HG03066 (cell line): Measurements from ENCODE around the gene CKAP4.
A peak's percentile ranks its signal among the peaks of the same experiment; 100 is the strongest.

Experiments used
- ATAC-seq: cut with Tn5 transposase; IDR thresholded peaks from one replicate; pipeline ENCODE4 v1.9.1; 2021; ENCODE audit warnings: low read depth; ENCODE audit not compliant: unreplicated experiment

CKAP4 gene

DNA sequence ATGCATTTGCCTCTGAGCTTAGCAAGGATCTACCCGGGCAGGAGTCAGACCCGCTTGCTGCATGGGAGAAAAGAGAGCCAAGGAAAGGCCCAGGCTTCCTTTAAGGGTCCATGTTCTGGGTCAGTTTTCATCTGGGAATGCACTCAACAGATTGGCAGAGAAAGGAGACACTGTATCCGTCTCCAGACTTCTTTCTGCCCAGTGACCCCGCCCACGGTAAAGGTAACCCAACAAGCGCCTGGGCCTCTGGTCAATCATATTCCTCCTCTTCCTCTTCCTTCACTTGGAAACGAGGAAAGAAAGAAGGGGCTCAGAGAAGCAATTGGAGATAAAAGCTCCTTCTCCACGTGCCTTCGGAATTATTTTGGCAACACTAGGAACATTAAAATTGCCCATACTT, 27.6 kb upstream of the CKAP4 start:
- no peak for ATAC-seq

DNA sequence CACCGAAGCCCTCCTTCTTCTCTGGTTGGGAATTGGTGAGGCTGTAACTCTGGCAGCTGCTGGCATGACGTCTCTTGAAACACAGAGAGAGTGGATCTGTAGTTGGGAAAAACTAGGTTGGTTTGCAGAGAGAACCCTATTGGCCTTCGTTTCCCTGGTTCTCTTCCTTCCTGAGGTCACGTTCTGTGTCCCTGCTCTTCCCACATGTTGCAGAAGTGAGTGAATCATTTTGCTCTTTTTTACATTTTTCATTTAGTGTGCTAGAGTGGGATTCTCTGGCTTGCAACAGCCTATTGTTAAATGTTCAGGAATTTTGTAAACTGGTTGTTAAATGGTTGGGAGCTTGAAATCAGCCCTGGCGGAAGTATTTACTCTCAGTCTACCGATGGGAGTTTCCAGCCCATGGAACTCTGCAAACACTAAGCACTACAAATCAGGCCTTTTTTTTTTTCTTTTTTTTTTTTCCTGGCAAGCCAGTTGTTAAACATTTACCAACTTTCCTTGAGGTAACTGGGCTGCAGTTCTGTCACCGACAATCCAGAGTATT, 26.8 kb upstream of the CKAP4 start:
- ATAC-seq: no peak

DNA sequence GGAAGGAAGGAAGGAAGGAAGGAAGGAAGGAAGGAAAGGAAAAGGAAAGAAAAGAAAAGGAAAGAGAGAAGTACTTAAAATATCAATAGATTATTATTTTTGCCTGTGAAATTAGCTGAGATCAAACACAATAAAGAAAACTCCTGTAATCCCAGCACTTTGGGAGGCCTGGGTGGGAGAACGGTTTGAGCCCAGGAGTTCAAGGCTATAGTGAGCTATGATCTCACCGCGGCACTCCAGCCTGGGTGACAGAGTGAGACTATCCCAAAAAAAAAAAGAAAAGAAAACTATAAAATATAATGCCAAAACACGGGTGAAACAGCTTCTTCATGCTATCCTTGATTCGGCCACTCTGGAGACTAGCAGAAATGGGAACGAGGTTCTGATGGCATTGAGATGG, 26.2 kb upstream of the CKAP4 start:
- ATAC-seq: no peak

DNA sequence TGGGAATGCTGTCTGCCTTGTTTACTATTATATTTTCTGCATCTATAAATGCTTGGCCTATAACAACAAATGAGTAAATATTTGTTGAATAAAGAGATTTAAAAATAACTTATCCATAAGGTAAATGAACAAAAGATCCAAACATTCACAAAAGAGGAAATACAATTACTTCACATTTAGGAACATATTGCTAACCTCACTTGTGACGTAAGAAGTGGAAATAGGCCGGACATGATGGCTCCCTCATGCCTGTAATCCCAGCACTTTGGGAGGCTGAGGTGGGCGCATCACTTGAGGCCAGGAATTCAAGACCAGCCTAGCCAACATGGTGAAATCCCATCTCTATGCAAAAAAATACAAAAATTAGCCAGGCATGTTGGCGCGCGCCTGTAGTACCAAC, 25.7 kb upstream of the CKAP4 start:
- no peak for ATAC-seq

DNA sequence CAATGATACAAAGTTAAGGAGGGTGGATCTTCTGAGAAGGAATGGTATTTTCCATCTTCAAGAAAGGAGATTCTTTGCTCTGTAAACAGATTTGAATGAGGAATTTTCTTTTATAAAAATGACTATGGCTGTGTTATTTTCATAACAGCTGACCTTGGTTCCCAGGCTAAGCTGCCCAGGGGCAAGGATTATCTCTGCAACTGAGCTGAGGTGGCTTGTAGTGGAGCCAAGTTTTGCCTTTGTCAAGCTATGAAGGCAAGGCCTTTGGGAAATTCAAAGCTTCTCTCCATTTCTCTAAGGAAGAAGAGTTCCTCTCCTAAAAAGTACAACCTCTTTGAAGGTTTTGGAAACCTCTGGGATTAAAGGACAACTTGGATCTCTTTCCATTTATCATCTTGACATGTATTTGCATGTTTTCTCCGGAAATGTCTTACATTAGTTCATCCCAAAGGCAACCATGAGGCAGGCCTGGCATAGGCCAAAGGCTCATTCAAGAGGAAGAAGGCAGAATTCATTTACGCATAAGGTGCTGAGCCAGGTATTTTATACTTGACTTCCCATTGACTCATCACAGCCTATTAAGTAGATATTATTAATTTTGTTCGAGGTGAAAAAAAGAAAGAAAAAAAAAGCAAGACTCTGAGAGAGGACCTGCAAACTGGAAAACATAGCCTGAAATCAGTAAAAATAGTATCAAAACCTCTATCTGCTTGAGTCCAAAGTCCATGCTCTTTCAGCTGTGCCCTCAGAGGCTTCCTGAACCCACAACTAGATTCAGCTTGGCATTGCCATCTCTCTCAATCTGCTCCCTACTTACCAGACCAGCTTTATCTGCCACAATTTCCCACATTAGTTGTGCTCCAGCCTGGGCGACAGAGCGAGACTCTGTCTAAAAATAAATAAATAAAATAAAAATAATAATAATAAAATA, 24.0 kb upstream of the CKAP4 start:
- ATAC-seq: no peak

DNA sequence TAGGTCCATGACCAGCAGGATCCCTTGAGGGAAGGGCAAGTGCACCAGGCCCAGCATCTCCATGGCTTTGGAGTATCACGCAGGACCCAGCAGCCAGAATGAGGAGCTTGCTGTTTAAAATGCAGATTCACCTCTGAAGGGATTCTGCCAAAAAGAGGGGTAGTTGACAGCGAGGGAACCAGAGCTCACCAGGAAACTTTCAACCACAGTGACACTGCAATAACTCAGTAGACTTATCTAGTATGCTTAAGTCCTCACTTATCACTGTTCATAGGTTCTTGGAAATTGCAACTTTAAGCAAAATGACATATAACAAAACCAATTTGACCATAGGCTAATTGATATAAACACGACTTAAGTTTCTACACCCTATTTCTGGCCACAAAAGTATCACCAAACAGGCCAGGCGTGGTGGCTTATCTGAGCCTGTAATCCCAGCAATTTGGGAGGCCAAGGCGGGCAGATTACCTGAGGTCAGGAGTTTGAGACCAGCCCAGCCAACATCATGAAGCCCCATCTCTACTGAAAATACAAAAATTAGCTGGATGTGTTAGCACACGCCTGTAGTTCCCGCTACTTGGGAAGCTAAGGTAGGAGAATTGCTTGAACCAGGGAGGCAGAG, 21.4 kb upstream of the CKAP4 start:
- ATAC-seq: no peak

DNA sequence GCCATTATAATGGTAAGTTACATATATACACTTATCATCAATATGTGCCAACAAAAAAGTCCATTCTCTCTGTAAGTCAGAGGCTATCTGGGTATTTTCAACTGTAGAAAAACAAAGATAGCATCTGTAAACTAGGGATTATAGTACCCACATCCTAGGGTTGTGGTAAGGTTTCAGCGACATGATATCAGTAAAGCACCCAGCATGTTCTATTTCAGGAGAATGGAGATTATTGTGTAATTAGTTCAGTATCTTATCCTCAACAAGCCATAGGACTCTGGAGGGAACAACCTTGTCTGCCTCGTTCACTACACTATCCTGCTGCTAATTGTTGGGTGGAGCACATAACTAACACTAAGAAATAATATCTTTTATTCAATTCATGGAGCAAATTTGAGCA, 19.7 kb upstream of the CKAP4 start:
- ATAC-seq: no peak

DNA sequence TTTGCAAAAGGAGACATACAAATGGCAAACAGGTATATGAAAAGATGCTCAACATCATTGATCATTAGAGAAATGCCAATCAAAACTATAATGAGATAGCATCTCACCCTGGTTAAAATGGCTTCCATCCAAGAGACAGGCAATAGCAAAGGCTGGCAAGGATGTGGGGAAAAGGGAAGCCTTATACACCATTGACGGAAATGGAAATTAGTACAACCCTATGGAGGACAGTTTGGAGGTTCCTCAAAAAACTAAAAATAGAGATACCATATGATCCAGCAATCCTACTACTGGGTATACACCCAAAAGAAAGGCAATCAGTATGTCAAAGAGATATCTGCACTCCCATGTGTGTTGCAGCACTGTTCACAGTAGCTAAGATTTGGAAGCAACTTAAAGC, 17.3 kb upstream of the CKAP4 start:
- ATAC-seq: no peak

DNA sequence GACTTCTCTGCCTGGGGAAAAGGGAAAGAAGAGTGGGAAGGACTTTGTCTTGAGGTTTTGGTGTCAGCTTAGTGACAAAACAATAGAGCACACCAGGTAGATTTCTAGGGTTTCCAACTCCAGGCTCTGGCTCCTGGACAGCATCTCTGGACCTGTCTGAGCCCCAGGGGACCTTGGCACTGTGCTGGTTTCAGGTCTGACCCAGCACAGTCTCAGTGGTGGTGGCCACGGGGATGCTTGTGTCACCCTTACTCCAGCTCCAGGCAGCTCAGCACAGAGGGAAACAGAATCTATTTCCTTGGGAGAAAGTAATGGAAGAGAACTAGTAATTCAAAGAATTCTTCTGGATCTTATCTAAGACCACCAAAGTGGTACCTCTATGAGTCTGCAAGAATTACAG, 11.1 kb upstream of the CKAP4 start:
- ATAC-seq: no peak

DNA sequence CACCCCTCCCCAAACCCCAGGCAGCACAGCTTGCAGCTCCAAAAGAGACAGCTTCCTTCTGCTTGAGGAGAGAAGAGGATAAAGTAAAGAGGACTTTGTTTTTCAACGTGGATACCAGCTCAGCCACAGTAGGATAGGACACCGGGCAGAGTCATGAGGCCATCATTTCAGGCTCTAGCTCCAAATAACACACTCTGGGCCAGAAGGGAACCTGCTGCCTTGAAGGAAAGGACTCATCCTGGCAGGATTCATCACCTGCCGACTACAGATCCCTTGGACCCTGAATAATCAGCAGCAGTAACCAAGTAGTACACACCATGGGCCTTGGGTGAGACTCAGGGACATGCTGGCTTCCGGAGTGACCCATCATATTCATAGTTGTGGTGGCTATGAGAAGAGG, 10.4 kb upstream of the CKAP4 start:
- ATAC-seq: no peak

DNA sequence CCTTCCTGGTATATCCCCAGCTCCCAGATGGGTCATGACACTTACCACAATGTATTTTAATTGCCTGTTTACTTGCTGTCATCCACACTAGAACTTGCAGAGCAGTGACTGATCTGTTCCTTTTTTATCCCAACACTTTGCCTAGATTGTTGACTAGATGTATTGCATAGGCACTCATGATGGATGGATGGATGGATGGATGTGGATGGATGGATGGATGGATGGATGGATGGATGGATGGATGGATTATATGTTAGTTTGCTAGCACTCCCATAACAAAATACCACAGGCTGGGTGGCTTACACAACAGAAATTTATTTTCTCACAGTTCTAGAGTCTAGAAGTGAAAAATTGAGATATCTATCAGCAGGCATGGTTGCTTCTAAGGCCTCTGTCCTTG, 8.7 kb upstream of the CKAP4 start:
- no peak for ATAC-seq

DNA sequence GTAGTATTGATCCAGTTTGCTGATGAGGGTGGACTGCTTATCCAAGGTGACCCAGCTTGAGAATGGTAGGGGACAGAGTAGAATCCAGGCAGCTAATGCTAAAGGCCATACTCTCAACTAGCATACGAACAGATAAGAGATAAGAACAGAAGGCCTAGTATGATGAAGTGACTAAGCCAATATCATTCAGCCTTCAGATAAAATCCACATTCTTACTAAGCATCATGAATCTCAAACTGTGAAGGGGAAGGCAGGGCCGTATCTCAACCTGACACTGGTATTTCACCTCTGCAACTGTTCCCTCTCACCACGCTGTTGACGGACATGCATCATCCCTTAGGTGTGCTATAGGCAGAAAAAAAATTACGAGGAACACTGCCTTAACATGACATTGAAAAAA, 8.1 kb upstream of the CKAP4 start:
- ATAC-seq: no peak

DNA sequence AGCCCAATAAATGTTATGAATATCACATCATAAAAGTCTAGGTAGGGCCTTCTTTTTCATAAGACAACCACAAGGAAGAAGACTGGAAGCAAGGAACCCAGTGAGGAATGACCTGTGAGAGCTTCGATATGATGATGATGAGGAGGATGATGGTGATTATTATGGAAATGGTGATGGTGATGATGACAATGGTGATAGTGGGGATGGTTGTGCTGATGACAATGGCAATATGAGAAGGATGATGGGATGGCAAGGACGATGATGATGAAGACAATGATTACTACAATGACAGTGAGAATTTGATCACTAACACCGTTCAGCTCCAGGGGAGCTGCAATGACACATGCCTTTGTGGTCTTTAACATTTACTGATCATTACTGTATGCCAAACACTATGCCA, 7.7 kb upstream of the CKAP4 start:
- no peak for ATAC-seq

DNA sequence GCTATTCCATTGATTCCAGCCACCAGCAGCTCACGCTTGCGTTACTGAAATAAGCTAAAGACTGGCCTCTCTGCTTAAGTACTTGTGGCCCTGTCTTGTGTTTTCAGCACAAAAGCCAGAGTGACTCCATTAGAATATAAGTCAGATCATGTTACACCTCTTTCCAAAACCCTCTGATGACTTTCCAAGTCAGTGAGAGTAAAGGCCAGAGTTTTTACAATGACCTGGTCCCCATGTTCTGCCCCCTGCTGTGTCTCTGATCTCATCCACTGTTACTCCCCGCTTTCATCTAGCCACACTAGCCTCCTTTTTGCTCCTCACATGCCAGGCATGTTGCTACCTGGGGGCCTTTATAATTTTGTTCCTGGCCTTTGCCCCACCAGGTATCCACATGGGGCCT, 6.9 kb upstream of the CKAP4 start:
- ATAC-seq: no peak

DNA sequence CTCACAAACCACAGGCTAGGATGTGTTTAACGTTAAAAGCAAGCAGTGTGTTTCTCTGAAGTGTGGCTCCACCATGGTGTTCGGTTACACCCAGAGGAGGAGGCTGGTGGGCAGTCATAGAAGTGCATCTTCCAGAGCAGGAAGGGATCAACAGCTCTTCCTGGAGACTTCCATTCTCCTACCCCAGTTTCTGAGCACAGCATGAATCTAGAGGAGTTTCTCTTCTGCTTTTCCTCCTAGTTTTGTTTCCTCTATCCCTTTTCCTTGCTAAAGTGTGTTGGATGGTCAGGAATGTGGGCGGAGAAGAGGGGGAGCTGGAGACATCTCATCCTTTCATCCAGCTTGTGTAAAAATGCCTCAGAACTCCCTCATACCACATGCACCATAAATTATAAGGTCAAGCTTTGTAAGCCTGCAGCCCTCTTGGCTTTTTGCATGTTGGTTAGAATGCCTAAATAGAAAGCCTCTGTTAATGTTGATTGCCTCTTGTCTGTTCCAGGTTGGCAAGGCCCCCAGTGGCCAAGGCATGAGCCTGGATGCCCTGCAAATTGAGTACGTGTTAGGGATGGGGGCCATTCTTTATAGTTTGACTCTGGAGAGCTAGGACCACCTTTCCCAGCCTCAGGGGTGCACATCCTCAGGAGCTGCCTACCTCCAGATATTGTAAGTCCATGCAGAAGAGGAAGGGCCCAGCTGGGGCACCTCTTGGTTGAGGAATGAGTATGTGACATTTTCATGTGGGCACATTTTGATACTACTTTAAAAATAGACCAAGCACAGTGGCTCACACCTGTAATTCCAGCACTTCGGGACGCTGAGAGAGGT, 4.0 kb upstream of the CKAP4 start:
- ATAC-seq: no peak

DNA sequence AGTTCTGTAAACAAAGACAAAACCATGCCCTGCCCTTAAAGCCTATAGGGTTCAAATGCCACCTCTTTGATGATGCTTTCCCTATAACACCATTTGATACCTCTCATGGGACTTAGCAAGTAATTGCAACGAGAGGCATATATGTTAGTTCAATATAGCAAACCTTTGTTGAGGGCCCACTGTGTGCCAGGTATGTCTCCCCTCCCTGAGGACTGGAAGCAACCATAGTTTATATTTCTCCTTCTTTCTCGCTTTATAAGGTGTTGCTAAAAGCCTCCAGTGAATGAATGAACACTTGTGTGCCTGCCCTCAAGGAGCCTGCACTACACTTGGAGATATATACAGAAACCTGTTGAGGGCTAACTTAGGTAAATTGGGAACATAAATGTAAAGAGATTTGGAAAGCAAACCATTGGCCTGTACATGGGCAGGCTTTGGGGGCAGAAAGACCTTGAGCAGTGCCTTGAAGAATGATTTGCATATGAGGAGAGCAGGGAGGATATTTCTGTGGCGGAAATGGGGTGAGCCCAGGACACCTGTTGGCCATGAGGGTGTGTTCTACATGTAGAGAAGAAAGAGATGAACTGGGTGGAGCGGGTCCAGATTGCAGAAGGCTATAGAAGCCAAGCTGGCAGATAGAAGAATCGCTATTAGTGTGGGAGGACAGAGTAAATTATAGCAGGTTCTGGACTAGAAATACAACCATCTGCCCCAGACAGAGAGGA, 1.8 kb upstream of the CKAP4 start:
- ATAC-seq: peak; percentile 64

DNA sequence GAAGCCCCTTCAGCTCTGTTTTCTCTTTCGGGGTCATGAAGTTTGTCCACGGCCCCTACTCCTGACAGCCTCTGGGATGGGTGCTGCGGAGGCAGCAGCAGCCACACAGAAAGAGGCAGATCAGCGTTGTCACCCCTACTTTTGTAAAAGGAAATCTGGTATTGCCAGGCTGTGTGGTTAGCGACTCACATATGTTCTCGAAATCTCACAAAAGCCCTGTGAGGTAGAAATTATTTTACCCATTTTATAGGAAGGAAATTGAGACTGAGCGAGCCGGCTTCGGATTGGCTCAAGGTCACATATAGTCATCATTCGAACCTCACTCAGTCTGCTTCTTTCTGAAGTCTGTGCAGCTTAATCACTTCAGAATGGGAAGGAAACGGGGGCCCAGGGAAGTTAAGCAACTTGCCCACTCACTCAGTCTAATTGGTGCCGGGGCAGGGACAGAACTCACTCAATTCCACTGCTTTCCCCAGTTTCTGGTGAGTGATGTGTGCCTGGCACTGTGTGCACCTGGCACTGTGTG, 1.1 kb upstream of the CKAP4 start:
- ATAC-seq: no peak

DNA sequence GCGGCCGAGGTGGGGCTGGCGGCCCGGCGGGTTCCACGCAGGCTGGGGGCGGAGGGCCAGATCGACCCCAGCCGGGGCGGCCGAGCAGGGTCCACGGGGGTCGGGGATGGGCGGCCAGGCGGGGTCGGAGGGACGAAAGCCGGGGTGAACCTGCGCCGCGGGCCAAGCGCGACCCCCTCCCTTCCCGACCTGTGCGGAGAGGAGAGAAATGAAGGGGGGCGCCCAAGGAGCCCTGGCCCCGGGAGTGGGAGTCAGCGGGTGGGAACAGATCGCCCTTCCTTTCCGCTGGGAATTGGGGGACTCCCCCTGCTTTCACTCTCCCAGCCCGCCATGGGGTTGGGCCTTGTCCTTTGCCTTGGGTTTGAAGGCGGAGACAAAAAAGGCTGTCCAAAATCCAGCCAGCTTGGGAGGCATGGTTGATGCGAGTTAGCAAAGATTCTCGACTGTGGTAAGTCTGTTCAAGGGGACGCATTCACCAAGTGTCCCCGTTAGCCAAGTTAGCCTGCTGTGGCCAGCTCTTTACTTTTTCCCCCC, 559 bp upstream of the CKAP4 start:
- ATAC-seq: peak; percentile 10

DNA sequence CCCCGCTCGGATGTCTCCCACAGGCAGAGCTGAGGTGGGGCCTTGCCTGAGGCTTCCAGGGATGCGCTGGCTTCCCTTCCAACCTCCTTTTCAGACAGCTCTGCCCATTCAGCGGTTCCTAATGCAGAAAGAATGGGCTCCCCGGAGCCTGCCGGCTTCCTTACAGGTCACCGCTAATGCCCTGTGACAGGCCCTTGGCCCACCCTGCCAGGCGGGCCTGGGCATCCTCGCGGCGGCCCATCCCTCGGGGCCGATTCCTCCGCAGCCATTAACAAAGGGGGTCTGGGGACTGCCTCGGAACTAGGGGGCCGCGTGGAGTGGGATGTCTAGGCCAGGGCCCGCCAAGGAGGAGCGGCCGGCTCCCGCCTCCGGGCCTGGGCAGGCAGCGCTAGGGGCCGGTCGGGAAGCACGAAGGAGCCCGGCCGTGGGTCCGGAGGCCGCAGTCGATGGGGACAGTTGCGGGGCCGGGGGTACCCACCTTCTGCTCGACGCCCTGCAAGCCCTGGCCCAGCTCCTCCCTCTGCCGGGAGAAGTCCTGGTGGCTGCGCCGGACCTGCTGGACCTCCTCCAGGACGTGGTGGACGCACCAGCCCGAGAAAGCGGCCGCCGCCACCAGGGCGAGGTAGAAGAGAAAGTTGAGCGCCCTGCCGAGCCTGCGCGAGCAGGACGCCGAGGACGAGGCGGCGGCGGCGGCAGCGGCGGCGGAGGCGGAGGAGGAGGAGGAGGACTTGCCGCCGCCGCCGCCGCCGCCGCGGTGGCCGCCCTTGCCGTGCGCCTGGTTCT, 738 bp downstream of the CKAP4 start:
- peak; percentile 34 for ATAC-seq
